NCI-H2107 (cell line): ENCODE data around the gene HADHB.
"Not testable (repeated sequence)": the region's sequence is repeated elsewhere in the genome, so short reads cannot be mapped to it uniquely, and the experiment has no call there.

ENCODE experiments used
- DNase-seq: peaks from one replicate; lab custom pipeline; 2025; lab: John Stamatoyannopoulos, UW

Gene HADHB

GRCh38 chr2:26330114-26330549, 85.4 kb downstream of the HADHB start:
- DNase-seq: peak; percentile 30

- DNase-seq: no peak
These were observed 85.9 kb downstream of the HADHB start for GRCh38 chr2:26330604-26331003.

DNA sequence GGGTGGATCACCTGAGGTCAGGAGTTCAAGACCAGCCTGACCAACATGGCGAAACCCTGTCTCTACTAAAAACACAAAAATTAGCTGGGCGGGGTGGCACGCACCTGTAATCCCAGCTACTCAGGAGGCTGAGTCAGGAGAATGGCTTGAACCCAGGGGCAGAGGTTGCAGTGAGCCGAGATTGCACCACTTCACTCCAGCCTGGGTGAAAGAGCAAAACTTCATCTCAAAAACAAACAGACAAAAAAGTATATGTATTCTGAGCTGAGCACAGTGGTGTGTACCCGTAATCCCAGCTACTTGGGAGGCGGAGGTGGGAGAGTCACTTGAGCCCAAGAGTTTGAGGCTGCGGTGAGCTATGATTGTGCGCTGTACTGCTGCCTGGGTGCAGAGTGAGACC, 86.6 kb downstream of the HADHB start:
- not testable (repeated sequence) for DNase-seq

DNA sequence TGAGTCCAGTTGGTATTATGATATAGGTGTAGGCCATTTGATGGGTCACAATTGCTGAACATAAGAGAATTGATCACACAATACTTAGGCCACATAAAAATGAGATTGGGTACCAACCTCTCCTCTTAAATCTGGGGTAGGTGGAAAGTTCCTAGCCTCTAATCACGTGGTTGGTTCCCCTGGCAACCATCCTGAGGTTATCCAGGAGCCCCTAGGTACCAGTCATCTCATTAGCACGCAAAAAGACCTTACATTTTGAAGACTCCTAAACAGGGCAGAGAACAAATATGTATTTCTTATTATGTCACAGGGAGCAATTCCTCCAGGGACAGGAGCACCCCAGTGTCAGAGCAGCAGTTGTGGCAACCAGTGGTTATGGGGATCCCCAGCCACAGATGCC, 88.6 kb downstream of the HADHB start:
- DNase-seq: no peak

GRCh38 chr2:26335231-26335630, 90.5 kb downstream of the HADHB start:
- DNase-seq: no peak

DNA sequence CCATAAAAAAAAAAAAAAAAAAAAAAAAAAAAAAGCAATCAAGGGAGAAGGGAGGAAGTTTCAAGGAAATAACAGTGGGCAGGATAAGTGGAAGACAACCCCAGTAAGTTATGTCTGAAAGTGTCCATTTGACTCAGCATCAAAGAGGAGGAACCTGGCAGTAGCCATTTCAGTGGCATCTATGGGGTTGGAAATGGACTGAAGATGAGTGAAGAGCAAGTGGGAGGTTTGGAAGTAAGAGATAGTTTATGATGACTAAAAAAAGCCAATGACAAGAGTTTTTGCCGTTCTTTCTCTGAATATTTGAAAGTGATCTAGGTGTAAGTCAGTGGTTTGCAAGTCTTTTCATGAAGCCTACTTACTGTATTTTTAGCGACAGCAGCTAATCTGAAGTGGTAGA, 92.0 kb downstream of the HADHB start:
- DNase-seq: no peak

DNA sequence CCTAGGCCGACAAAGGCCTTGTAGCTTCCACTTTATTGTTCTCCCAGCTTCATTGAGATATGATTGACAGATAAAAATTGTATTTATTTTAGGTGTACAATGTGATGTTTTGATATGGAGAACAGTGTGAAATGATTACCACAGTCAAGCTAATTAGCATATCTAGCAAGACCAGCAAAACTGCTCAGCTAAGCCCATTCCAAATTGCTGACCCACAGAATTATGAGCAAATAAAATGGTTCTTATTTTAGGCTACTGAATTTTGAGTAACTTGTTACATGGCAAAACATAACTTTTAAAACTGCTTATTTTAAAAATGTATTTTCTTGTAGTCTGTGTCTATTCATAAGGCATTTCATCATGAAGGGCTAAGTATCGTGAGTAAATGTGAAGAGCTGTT, 92.6 kb downstream of the HADHB start:
- DNase-seq: no peak
